Inferior parietal cortex (tissue), 1 donor: Measurements from ENCODE around the gene MICALL2.
A peak's percentile ranks its signal among the peaks of the same experiment; 100 is the strongest.

ENCODE experiments used
- DNase-seq: peaks from one replicate; pipeline ENCODE4 v3.0.0-alpha.2; 2016; ENCODE audit errors: extremely low spot score

Gene MICALL2

GRCh38 chr7:1458683-1459511, at the start of gene MICALL2:
Gene MICALL2 (minus strand): TSS chr7:1459470. CDS start chr7:1459326, 144 bp downstream.
- no peak for DNase-seq

- no peak for DNase-seq
Observed at GRCh38 chr7:1508277-1508758, 49.0 kb upstream of the MICALL2 start.

- no peak for DNase-seq
Observed at GRCh38 chr7:1505731-1506550, 46.7 kb upstream of the MICALL2 start.

- DNase-seq, result peak; percentile 96
Observed at GRCh38 chr7:1503816-1504775, 44.8 kb upstream of the MICALL2 start, which contains the start of gene INTS1. Gene INTS1 (minus strand): TSS chr7:1504389. CDS start chr7:1503960, 429 bp downstream.

GRCh38 chr7:1503390-1503789, 44.1 kb upstream of the MICALL2 start:
- no peak for DNase-seq

DNA sequence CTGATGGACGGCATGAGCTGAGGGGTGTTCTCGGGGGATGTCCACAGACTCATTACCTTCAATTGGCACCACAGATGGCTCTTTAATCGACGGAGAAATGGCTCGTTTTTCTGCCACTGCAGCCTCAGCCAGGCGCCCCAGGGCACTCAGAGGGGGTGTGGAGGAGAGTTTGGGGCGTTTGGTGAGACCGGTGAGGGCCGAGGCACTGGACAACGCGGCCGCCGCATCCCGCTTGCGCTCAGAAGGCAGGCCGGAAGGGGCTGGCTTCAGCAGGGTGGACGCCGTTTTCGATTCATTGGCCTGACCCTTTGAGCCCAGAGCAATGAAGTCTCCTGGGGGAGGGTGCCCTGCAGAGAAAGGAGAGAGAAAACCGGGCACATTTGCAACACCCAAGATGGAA, 43.6 kb upstream of the MICALL2 start:
- no peak for DNase-seq

- no peak for DNase-seq
Observed at GRCh38 chr7:1501487-1502270, 42.4 kb upstream of the MICALL2 start.

DNA sequence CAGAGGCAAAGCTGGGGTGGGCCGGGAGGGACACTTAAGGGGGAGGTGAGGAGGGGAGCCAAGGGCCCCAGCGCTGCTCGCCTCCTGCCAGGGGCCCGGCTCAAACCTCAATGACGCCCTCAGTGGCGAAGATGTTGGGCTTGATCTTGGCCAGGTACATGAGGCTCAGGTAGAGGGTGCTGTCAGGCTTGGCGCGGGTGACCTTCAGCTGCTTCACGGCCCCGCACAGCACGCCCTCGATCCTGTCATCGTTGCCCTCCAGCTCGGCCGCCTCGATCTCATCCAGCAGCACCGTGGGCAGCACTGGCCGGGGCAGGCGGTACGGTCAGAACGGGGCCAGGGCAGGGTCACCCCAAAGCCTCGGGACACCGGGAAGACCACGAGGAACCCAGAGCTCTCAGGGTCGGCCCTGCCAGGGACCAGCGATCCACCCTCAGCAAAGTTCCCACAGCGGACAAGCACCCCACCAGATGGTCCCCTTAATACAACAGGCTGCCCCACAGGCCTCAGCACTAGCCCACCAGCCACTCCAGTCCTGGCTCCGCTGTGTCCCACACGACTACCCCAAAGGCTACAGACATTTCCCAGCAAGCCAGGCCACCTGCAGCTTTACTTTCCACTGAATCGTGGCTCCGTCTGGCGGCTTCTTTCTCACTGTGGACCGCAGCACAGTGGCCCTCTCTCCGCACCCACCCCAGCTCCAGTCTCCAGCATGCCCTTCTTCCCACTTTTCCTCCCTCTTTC, 41.0 kb upstream of the MICALL2 start:
- no peak for DNase-seq

DNA sequence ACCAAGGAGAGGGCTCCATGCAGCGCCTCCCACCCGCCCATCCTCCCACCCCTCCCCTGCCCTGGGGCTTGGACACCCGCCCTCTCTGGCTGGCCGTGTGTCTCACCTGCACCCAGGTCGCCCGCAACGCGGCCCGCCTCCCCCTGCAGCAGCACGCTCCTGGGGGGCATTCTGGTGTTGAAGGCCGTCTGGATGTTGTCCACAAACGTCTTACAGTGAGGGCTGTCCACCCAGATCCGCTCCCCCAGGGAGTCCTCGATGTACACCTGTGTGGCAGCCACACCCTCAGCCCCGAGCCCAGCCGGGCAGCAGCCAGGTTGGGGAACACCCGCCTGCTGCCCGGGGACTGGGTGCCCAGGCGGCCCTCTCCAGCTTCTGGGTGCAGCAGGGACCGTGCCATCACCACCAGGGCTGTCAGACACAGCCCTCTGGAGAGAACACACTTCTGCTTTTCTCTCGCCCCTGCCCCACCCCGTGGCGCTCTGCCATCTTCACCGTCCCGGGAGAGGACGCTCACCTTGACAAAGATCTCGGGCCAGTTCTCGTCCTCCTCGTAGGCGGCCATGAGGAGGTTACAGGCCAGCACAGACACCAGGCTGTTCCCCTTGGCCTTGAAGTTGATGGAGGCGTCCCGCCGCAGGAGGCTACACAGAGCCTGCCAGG, 40.2 kb upstream of the MICALL2 start:
- DNase-seq, result no peak

- DNase-seq, result no peak
Observed at GRCh38 chr7:1498370-1499305, 39.4 kb upstream of the MICALL2 start.

DNA sequence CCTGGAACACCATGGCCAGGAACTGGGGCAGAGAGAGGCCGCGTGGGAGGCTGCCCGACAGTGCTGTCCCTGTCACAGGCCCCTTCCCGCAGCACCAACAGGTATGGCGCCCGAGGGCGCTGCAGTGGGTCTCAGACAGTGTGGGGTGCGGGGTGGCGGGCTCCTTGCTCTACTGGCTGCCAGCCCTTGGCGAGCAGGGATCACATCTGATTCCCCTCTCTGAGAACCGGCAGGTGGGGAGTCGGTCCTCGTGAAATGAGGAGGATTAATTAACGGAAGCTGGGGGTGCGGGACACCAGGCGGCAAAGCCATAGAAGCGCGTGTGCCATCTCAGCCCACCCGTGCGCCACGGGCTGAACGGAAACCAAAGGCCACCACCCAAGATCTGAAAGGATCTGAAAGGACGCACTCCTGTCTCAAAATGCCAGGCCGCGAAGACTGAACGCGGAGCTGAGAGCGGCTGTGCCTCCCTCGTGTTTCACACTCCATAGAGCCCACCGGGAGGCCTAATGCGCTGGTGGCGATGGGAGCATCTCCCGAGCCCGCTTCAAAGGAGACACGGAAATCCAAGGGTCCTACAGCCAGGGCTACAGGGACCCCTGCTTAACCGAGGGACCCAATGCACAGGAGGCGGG, 38.1 kb upstream of the MICALL2 start:
- no peak for DNase-seq

DNA sequence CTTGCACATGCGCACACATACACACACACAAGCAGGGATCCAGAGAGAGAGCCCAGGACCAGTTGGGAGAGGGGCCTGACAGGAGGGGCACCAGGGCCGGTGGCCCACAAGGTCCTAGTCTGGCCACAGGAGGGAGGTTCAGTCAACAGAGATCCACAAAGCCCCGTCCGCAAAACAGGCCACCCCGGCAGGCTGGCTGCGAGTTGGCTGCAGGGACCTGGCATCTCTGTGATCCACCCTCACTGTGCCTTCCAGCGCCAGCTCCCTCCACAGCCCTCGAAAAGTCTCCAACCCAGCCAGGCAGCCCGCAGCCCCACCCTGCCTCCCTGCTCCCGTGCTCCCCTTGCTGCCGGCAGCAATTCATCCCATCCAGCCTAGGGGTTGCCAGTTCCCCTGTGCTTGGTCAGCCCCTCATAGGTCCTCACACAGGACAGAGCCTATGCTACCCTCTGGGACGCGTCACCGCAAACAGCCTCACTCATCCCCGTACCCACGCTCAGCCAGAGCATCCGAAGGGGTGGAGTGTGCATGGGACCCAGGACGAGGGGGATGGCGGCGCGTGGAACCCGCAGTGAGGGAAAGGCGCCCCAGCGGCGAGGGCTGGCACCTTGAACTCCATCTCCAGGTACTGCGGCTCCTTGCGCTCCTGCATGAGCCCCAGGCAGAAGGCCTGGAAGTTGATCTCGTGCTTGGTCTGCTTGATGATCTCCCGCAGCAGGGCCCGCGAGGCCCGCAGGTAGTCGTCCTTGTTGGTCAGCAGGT, 37.4 kb upstream of the MICALL2 start:
- DNase-seq, result no peak

DNA sequence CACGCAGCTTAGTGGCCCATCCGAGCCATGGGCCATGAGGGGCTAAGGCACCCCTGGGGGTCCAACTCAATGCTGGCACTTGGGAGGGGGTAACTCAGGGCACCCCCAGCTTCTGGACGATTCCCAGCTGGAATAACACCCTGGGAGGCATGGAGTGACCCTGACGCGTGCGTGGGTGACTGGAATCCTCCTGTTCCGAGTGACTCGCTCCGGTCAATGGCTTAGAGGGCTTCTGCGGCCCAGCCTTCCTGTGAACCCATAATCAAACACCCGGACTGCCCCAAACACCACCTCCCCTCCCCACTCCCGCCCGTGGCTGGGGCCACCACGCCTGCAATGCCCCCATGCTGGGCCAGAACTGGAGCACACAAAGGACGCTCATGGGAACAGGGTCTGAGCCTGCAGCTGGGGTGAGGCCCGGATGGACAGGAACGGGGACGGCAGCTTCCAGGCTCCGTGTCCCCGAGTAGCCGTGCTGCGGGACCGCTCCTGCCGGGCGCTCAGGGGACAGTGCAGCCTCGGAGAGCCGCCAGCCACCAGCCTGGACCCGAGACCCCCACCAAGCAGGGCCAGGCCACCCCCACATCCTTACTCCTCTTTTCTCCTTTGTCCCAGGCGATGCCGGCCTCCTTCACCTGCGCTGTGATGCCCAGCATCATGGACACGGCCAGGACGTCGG, 36.4 kb upstream of the MICALL2 start:
- no peak for DNase-seq

- no peak for DNase-seq
Observed at GRCh38 chr7:1494866-1495563, 35.7 kb upstream of the MICALL2 start.

GRCh38 chr7:1494447-1494846, 35.2 kb upstream of the MICALL2 start:
- peak; percentile 2 for DNase-seq

GRCh38 chr7:1493571-1493970, 34.3 kb upstream of the MICALL2 start:
- DNase-seq, result no peak
